K562 (cell line): ENCODE data around the gene THOC5. TPM values are rescaled to one million over a fixed set of nuclear protein-coding genes. Genes with fewer than 3 reads are reported as not detected.

ENCODE experiments used
- CBFA2T3 ChIP-seq: fragments of 450-650 bp; IDR thresholded peaks from 2 replicates; pipeline ENCODE4 v1.6.1; 2017
- DDX20 ChIP-seq: fragments of 450-650 bp; IDR thresholded peaks from 2 replicates; pipeline ENCODE4 v1.6.1; 2016; ENCODE audit warnings: missing genetic modification characterization, low read depth, mild to moderate bottlenecking, missing compliant biosample characterization, moderate library complexity
- EHMT2 ChIP-seq: fragments of 450-650 bp; IDR thresholded peaks from 2 replicates; pipeline ENCODE4 v1.6.1; 2018; ENCODE audit warnings: antibody characterized with exemption
- FOXM1 ChIP-seq, 2 experiments: fragments of 450-650 bp in 1 of 2; sonication (generic) in 1 of 2; formaldehyde crosslinking in 1 of 2; IDR thresholded peaks; 2 replicates each; pipeline versions ENCODE4 v1.6.1 to v1.9.0; 2017 to 2022; ENCODE audit warnings: low read depth in 2 of 2, mild to moderate bottlenecking in 2 of 2, missing genetic modification reagents in 1 of 2, moderate library complexity in 1 of 2
- HDAC1 ChIP-seq, 2 experiments: fragments of 450-650 bp; IDR thresholded peaks; 2 replicates each; pipeline ENCODE4 v1.6.1; 2016 to 2017; ENCODE audit warnings: inconsistent platforms in 1 of 2, mild to moderate bottlenecking in 1 of 2, moderate library complexity in 1 of 2
- MTA3 ChIP-seq: fragments of 450-650 bp; formaldehyde crosslinking; IDR thresholded peaks from 2 replicates; pipeline ENCODE4 v1.6.1; 2017; ENCODE audit warnings: mild to moderate bottlenecking, borderline replicate concordance
- SAP30 ChIP-seq: fragments of 200-600 bp; sonication (generic); IDR thresholded peaks from 2 replicates; pipeline ENCODE4 v1.6.1; 2012; ENCODE audit warnings: borderline replicate concordance, low read depth, mild to moderate bottlenecking, moderate library complexity, low read length, control low read depth, inconsistent platforms; ENCODE audit not compliant: insufficient read depth, poor library complexity, severe bottlenecking
- THRAP3 ChIP-seq: fragments of 450-650 bp; IDR thresholded peaks from 2 replicates; pipeline ENCODE4 v1.6.1; 2016; ENCODE audit warnings: mild to moderate bottlenecking, inconsistent platforms, borderline replicate concordance
- ZBED1 ChIP-seq: IDR thresholded peaks from 2 replicates; pipeline ENCODE4 v1.6.1; 2014
- ZNF232 ChIP-seq: sonication (generic); formaldehyde crosslinking; IDR thresholded peaks from 2 replicates; pipeline ENCODE4 v1.8.0; 2022; ENCODE audit warnings: mild to moderate bottlenecking, missing genetic modification reagents
- polyA plus RNA-seq, 8 experiments: library from polyadenylated mRNA; depleted of rRNA in 4 of 8; stranded (reverse) in 5 of 8; unstranded in 3 of 8; fragments of >200 nt; fragmentation: Nextera tagmentation in 2 of 8; fragmentation: Illumina TruSeq in 1 of 8; extraction: Ambion mirVana in 2 of 8; extraction: Trizol in 1 of 8; gene quantifications; 2 replicates each; pipeline versions ENCODE4 v1.2.1 to v1.2.3, GENCODE V29; 2011 to 2014; ENCODE audit warnings: inconsistent platforms in 1 of 8, missing spikeins in 1 of 8
- total RNA-seq, 7 experiments: library from RNA; depleted of rRNA in 6 of 7; stranded (reverse); fragments of >200 nt in 6 of 7; fragmentation: Illumina TruSeq in 2 of 7; extraction: Trizol in 2 of 7; gene quantifications; 2 replicates each; pipeline versions ENCODE4 v1.2.1 to v1.2.3, GENCODE V29; 2011 to 2021; ENCODE audit warnings: low replicate concordance in 1 of 7
- TF ChIP-seq, protein P1 (sequence below), 2 experiments: fragments of 450-650 bp in 1 of 2; sonication (generic) in 1 of 2; formaldehyde crosslinking in 1 of 2; IDR thresholded peaks; 2 replicates each; pipeline versions ENCODE4 v1.7.1 to v1.9.0; 2016 to 2022; ENCODE audit warnings: inconsistent platforms in 1 of 2, mild to moderate bottlenecking in 1 of 2, missing genetic modification reagents in 1 of 2
- TF ChIP-seq, protein P2 (sequence below): fragments of 250-450 bp; sonication (Bioruptor Pico); IDR thresholded peaks from 2 replicates; pipeline ENCODE4 v1.4.0; 2020; ENCODE audit warnings: borderline replicate concordance
- TF ChIP-seq, protein P3 (sequence below): fragments of 450-650 bp; IDR thresholded peaks from 2 replicates; pipeline ENCODE4 v1.6.1; 2016

The THOC5 gene
- total and polyA plus RNA-seq, 9 of the 15 experiments (the other 6 are each of a cell fraction or from before 2014, with no cell fraction given) = 45.3 to 96.5 (median 51.4) TPM

DNA sequence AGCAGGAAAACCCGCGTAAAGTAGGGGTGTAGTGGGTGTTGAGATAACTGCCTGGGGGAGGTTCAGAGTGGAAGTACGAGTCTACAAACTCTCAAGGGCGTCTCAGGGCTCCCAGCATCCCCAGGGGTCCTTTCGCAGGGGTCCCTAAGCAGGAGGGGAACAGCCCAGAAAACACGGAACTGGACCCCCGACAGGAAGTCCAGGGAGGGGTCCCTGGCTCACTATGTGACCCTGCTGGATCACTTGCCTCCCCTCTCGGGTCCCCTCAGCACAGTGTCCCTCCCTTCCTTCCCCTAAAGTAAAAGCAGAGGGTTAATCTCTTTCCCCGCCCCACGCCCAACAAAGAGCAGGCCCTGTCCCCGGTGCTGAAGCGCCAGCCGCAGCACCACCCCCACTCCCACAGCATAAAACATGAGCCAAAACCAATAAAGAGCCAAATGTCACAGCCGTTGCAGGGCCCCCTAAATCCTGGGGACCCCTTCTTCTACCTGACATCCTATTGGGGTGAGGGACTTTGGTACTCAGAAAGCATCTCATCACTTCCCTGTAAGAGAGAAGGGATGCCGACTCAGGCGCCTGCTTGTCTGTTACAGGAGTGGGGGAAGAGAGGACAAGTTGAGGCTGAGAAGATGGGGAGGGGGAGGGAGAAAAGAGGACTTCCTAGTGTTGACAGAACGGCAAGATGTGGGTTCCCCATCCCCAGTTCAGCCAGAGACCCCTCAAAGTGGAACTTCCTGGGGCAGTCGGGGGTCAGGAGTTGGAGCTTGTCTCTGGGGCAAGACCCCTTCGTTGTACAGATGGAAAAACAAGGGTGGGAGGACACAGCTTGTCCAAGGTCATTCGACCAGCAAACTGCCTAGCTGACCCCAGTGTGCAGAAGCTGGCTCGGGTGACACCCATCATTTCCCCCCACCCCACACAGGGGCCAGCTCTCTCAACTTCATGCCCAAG is 75.0 kb downstream of the THOC5 start (continued):
- TF ChIP-seq, protein P1, sequence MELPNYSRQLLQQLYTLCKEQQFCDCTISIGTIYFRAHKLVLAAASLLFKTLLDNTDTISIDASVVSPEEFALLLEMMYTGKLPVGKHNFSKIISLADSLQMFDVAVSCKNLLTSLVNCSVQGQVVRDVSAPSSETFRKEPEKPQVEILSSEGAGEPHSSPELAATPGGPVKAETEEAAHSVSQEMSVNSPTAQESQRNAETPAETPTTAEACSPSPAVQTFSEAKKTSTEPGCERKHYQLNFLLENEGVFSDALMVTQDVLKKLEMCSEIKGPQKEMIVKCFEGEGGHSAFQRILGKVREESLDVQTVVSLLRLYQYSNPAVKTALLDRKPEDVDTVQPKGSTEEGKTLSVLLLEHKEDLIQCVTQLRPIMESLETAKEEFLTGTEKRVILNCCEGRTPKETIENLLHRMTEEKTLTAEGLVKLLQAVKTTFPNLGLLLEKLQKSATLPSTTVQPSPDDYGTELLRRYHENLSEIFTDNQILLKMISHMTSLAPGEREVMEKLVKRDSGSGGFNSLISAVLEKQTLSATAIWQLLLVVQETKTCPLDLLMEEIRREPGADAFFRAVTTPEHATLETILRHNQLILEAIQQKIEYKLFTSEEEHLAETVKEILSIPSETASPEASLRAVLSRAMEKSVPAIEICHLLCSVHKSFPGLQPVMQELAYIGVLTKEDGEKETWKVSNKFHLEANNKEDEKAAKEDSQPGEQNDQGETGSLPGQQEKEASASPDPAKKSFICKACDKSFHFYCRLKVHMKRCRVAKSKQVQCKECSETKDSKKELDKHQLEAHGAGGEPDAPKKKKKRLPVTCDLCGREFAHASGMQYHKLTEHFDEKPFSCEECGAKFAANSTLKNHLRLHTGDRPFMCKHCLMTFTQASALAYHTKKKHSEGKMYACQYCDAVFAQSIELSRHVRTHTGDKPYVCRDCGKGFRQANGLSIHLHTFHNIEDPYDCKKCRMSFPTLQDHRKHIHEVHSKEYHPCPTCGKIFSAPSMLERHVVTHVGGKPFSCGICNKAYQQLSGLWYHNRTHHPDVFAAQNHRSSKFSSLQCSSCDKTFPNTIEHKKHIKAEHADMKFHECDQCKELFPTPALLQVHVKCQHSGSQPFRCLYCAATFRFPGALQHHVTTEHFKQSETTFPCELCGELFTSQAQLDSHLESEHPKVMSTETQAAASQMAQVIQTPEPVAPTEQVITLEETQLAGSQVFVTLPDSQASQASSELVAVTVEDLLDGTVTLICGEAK (IDR thresholded peaks at IDR 0.05) = 0 out of 2 replicates have a peak, but pooled peaks have one; percentile 17
- TF ChIP-seq, protein P1 (CRISPR knock-in tag; IDR thresholded peaks at IDR 0.05) = no peak
- TF ChIP-seq, protein P2, sequence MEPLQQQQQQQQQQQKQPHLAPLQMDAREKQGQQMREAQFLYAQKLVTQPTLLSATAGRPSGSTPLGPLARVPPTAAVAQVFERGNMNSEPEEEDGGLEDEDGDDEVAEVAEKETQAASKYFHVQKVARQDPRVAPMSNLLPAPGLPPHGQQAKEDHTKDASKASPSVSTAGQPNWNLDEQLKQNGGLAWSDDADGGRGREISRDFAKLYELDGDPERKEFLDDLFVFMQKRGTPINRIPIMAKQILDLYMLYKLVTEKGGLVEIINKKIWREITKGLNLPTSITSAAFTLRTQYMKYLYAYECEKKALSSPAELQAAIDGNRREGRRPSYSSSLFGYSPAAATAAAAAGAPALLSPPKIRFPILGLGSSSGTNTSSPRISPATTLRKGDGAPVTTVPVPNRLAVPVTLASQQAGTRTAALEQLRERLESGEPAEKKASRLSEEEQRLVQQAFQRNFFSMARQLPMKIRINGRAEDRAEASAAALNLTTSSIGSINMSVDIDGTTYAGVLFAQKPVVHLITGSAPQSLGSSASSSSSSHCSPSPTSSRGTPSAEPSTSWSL (CRISPR knock-in tag) = no peak
- TF ChIP-seq CBFA2T3 (no peak), SAP30 (peak; percentile 61), ZNF232 (CRISPR knock-in tag) (peak; percentile 57; the same call in 1 of the 2 replicates), ZBED1 (no peak), DDX20 (tag) (no peak), HDAC1 (IDR thresholded peaks at IDR 0.05) (peak in 1 of 2 experiments; percentile 43; a peak in 1 of 4 replicates), EHMT2 (peak; percentile 98), THRAP3 (no peak), FOXM1 (IDR thresholded peaks at IDR 0.05; ENCODE audit: low read depth) (no peak), FOXM1 (CRISPR knock-in tag; IDR thresholded peaks at IDR 0.05; ENCODE audit: low read depth) (no peak), MTA3 (no peak)
- TF ChIP-seq, protein P3, sequence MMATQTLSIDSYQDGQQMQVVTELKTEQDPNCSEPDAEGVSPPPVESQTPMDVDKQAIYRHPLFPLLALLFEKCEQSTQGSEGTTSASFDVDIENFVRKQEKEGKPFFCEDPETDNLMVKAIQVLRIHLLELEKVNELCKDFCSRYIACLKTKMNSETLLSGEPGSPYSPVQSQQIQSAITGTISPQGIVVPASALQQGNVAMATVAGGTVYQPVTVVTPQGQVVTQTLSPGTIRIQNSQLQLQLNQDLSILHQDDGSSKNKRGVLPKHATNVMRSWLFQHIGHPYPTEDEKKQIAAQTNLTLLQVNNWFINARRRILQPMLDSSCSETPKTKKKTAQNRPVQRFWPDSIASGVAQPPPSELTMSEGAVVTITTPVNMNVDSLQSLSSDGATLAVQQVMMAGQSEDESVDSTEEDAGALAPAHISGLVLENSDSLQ = no peak
